HepG2 (cell line): Measurements from ENCODE around the gene CYP2A7. TPM values are rescaled to one million over a fixed set of nuclear protein-coding genes. Genes with fewer than 3 reads are reported as not detected.
"Not testable (repeated sequence)": the region's sequence is repeated elsewhere in the genome, so short reads cannot be mapped to it uniquely, and the experiment has no call there.

Experiments used
- ATAC-seq: fragments of 200-7000 bp; cut with Tn5 transposase; 3 replicates; pipeline ENCODE4 v1.9.1; 2020; ENCODE audit warnings: mild to moderate bottlenecking, moderate library complexity
- BruUV-seq: library from RNA; stranded (reverse); fragments of 400-500 nt; replicated peaks from 2 replicates; lab custom pipeline; 2021; lab: Mats Ljungman, UMichigan
- CTCF ChIA-PET: fragments of 300-600 bp; formaldehyde crosslinking; extraction: SDS; loops from one replicate; lab custom pipeline; 2021; ENCODE audit warnings: low total read pairs, inconsistent platforms, low intra/inter-chr PET ratio; lab: Yijun Ruan, JAX
- POLR2A ChIA-PET: fragments of 350-600 bp; sonication (Branson Sonifier 250); formaldehyde crosslinking; loops from one replicate; lab custom pipeline; 2020; ENCODE audit warnings: antibody characterized with exemption, inconsistent platforms; lab: Yijun Ruan, JAX
- DNase-seq: peaks from one replicate; pipeline ENCODE4 v3.0.0-alpha.2; 2015; ENCODE audit warnings: low spot score
- FAIRE-seq: peaks from 3 replicates; lab custom pipeline; 2011; peaks lifted over from hg19 to GRCh38; lab: Jason Lieb, UNC
- H2AFZ ChIP-seq: one replicate; pipeline ENCODE4 v1.6.1; 2011; ENCODE audit warnings: low read length, inconsistent platforms
- H3K27ac ChIP-seq: fragments of 300-600 bp; 3 replicates; pipeline ENCODE4 v1.8.0; 2011; ENCODE audit warnings: mixed run types, mild to moderate bottlenecking, mixed read lengths, low read length, inconsistent platforms; ENCODE audit not compliant: insufficient read depth; ENCODE audit errors: extremely low read length
- H3K27me3 ChIP-seq, 2 experiments: fragments of 200-600 bp in 1 of 2; 2 replicates in 1 of 2; 3 replicates in 1 of 2; pipeline versions ENCODE4 v1.6.0 to v1.8.0; 2011; ENCODE audit warnings: low read length in 2 of 2, mild to moderate bottlenecking in 2 of 2, moderate library complexity in 2 of 2, inconsistent platforms in 1 of 2; ENCODE audit not compliant: insufficient read depth in 2 of 2, control insufficient read depth in 1 of 2
- H3K36me3 ChIP-seq, 2 experiments: fragments of 200-600 bp in 1 of 2; replicated peaks in 1 of 2; 2 replicates in 1 of 2; 3 replicates in 1 of 2; pipeline versions ENCODE4 v1.5.1 to v1.8.0; 2011; ENCODE audit warnings: low read length in 2 of 2, inconsistent platforms in 1 of 2; ENCODE audit not compliant: insufficient read depth in 2 of 2, control insufficient read depth in 1 of 2
- H3K4me1 ChIP-seq: 2 replicates; pipeline ENCODE4 v1.5.1; 2012; ENCODE audit warnings: low read length, inconsistent platforms; ENCODE audit not compliant: insufficient read depth
- H3K4me2 ChIP-seq: 2 replicates; pipeline ENCODE4 v1.6.0; 2011; ENCODE audit warnings: low read depth, low read length, inconsistent platforms
- H3K4me3 ChIP-seq, 3 experiments: fragments of 200-600 bp in 1 of 3; sonication (generic), shearing (Covaris generic) in 1 of 3; replicated peaks in 1 of 3; 2 replicates each; pipeline ENCODE4 v1.5.1; 2011 to 2016; ENCODE audit warnings: low read length in 3 of 3, inconsistent platforms in 2 of 3, low read depth in 2 of 3, mild to moderate bottlenecking in 2 of 3, control low read depth in 1 of 3, mixed read lengths in 1 of 3; ENCODE audit not compliant: insufficient read depth in 1 of 3
- H3K79me2 ChIP-seq: one replicate; pipeline ENCODE4 v1.6.1; 2011; ENCODE audit warnings: low read length, inconsistent platforms; ENCODE audit not compliant: insufficient read depth
- H3K9ac ChIP-seq: 2 replicates; pipeline ENCODE4 v1.6.0; 2011; ENCODE audit warnings: mild to moderate bottlenecking, low read depth, low read length, inconsistent platforms; ENCODE audit not compliant: insufficient read depth
- H3K9me3 ChIP-seq: 2 replicates; pipeline ENCODE4 v1.5.1; 2012; ENCODE audit warnings: mild to moderate bottlenecking, low read length
- H4K20me1 ChIP-seq: 2 replicates; pipeline ENCODE4 v1.6.0; 2011; ENCODE audit warnings: inconsistent platforms, mild to moderate bottlenecking, low read length, moderate library complexity; ENCODE audit not compliant: insufficient read depth
- WGBS: methylation state at CpG from one replicate; pipeline ENCODE4 v1.1.6; 2017; ENCODE audit warnings: low lambda C conversion rate; 5-methylcytosine and 5-hydroxymethylcytosine counted together
- in situ Hi-C: cut with HindIII; loops from 2 replicates; pipeline ENCODE4 v1.10.0; 2017; ENCODE audit warnings: low pct_unique_long_range_greater_than_20kb; ENCODE audit not compliant: extremely low pct_ligation_motif_present
- intact Hi-C: fragments of 100-400 bp; cut with micrococcal nuclease; formaldehyde crosslinking; loops from one replicate; pipeline ENCODE4 v1.10.0; 2022; ENCODE audit not compliant: unreplicated experiment
- polyA plus RNA-seq, 8 experiments: library from polyadenylated mRNA; depleted of rRNA in 3 of 8; stranded (reverse) in 7 of 8; unstranded in 1 of 8; fragments of >200 nt; fragmentation: Illumina TruSeq in 4 of 8; extraction: Trizol in 4 of 8; gene quantifications; 2 replicates each; pipeline versions ENCODE4 v1.2.1 to v1.2.3, GENCODE V29; 2011 to 2016; ENCODE audit warnings: low read depth in 4 of 8, missing spikeins in 1 of 8, mixed read lengths in 1 of 8; ENCODE audit not compliant: insufficient read depth in 1 of 8
- total RNA-seq, 5 experiments: library from RNA; depleted of rRNA; stranded (reverse); fragments of >200 nt; fragmentation: Illumina TruSeq; extraction: Trizol; gene quantifications; 2 replicates each; pipeline ENCODE4 v1.2.3, GENCODE V29; 2016; ENCODE audit warnings: low read depth in 1 of 5

CYP2A7 gene
- total and polyA plus RNA-seq, 2 of the 13 experiments (the other 11 are each of a cell fraction or from before 2014, with no cell fraction given): not detected

GRCh38 chr19:40852467-40853152 lies 29.4 kb downstream of the CYP2A7 start:
- H3K4me1 ChIP-seq, H3K27ac ChIP-seq, H2AFZ ChIP-seq, H3K9ac ChIP-seq, H3K4me3 ChIP-seq, ATAC-seq, H3K4me2 ChIP-seq, H3K27me3 ChIP-seq, in situ Hi-C loops, DNase-seq, H4K20me1 ChIP-seq, H3K79me2 ChIP-seq, FAIRE-seq, H3K9me3 ChIP-seq, H3K36me3 ChIP-seq, CTCF ChIA-PET, BruUV-seq, intact Hi-C loops, POLR2A ChIA-PET: not testable (repeated sequence)
- 0% methylated on average over 2 of the region's 3 CpGs for WGBS

DNA sequence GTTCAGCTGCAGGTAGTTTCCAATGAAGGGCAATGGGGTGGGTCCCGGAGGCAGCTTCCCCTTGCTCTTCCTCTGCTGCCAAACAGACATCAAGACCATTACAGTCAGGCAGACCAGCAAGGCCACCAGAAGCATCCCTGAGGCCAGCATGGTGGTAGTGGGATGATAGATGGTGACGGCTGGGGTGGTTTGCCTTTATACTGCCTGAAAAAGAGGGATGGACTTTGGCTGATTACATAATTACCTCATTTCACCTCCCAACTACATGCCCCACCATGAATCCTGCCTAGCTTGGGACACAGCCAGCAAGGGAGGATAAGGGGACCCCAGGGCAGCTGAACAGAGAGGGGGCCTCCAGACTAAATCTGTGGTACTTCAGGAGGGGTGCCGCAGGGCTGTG lies 31.8 kb downstream of the CYP2A7 start, which contains the start of gene CYP2A6:
Gene CYP2A6 (minus strand): TSS at position 171 of the 400 bp plus-strand sequence. CDS start 21 bp downstream, at position 150.
- H3K4me2 ChIP-seq, H3K4me1 ChIP-seq, H3K79me2 ChIP-seq, H2AFZ ChIP-seq, FAIRE-seq, ATAC-seq, H3K36me3 ChIP-seq, H3K9me3 ChIP-seq, in situ Hi-C loops, POLR2A ChIA-PET, H3K27me3 ChIP-seq, H3K9ac ChIP-seq, H3K27ac ChIP-seq, H4K20me1 ChIP-seq, BruUV-seq, CTCF ChIA-PET, intact Hi-C loops, DNase-seq, H3K4me3 ChIP-seq: not testable (repeated sequence)
- WGBS: 100% methylated on average over 1 of the region's 3 CpGs

DNA sequence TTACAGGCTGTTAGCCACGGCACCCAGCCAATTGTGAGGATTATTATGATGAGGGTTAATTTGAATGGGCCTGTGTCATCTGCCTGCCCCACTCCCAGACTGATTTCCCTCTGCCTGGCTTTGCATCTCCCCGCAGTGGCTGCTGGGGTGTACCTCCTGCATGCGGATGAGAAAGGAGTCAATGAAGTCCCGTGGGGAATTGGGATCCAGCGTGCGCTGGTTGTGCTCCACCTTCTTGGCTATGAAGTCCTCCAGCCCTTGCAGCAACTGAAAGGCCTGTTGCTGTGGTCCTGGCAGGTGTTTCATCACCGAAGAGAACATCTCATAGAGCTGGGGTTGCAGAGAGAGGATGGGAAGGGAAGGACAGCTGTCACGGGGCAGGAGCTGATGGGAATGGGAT lies 35.3 kb downstream of the CYP2A7 start:
- in situ Hi-C loops, POLR2A ChIA-PET: not testable (repeated sequence)

GRCh38 chr19:40843653-40844052 lies 38.4 kb downstream of the CYP2A7 start:
- H3K4me3 ChIP-seq, intact Hi-C loops, H3K9ac ChIP-seq, H3K4me2 ChIP-seq, H4K20me1 ChIP-seq, ATAC-seq, CTCF ChIA-PET, H3K36me3 ChIP-seq, BruUV-seq, H3K27ac ChIP-seq, FAIRE-seq, H3K4me1 ChIP-seq, H2AFZ ChIP-seq, DNase-seq, H3K79me2 ChIP-seq, in situ Hi-C loops, POLR2A ChIA-PET, H3K9me3 ChIP-seq: not testable (repeated sequence)
- 40% methylated on average over 18 of the region's 19 CpGs for WGBS
- peaks cover 0 to 12% of the 10 kb centered on the region in 2 experiments; a peak in 2 of 5 replicates for H3K27me3 ChIP-seq

More for the DNA sequence above, 35.3 kb downstream of the CYP2A7 start:
- peaks cover 0 to 17% of the 10 kb centered on the region in 2 experiments; a peak in 4 of 5 replicates for H3K27me3 ChIP-seq
- H3K4me3 ChIP-seq, H3K36me3 ChIP-seq, H4K20me1 ChIP-seq, intact Hi-C loops, H3K4me1 ChIP-seq, H2AFZ ChIP-seq, H3K27ac ChIP-seq, FAIRE-seq, H3K4me2 ChIP-seq, DNase-seq, BruUV-seq, CTCF ChIA-PET, ATAC-seq, H3K9ac ChIP-seq, H3K9me3 ChIP-seq, H3K79me2 ChIP-seq: not testable (repeated sequence)
- 18% methylated on average over 7 of the region's 8 CpGs for WGBS
